Measurements from ENCODE around the gene SETD4. TPM values are rescaled to one million over a fixed set of nuclear protein-coding genes. Genes with fewer than 3 reads are reported as not detected.
A peak's percentile ranks its signal among the peaks of the same experiment; 100 is the strongest.

The SETD4 gene
- total RNA-seq, 1 experiment from 2014 or later: 22.6 TPM

- H3K4me1 Mint-ChIP-seq (ENCODE audit: insufficient read depth, unreplicated experiment): no peaks in the 10 kb centered on the region
- ChIA-PET CTCF (interaction anchor here (0.8 to 1.0 kb wide), 2 partner anchors 10 to 25 kb away, joined by 4 to 7 read pairs; no protein-coding TSS in a partner anchor), POLR2A (interaction anchor here (1.0 to 2.0 kb wide), 2 partner anchors 12 to 27 kb away, joined by 5 to 15 read pairs; partner anchors contain the start of gene SETD4)
- no TSS peak for BruUV-seq (replicated peaks)
- no peaks in the 10 kb centered on the region for H3K9me3 Mint-ChIP-seq (ENCODE audit: unreplicated experiment)
- no peaks in the 10 kb centered on the region for H3K27me3 Mint-ChIP-seq (ENCODE audit: insufficient read depth, unreplicated experiment)
- H3K36me3 Mint-ChIP-seq (ENCODE audit: insufficient read depth, unreplicated experiment): no peaks in the 10 kb centered on the region
- DNase-seq (ENCODE audit: unreplicated experiment): no peak
- no peak for TF ChIP-seq CTCF (IDR thresholded peaks at IDR 0.05; ENCODE audit: unreplicated experiment)
- intact Hi-C loops (cut with micrococcal nuclease): no loop called here
- no peak overlapping the region for H3K27ac Mint-ChIP-seq (ENCODE audit: low read depth, unreplicated experiment)
- no peak overlapping the region for H3K4me3 Mint-ChIP-seq (ENCODE audit: unreplicated experiment)
Measured at GRCh38 chr21:36087362-36088138, 27.2 kb upstream of the SETD4 start.

- ChIA-PET CTCF (interaction anchor here (0.6 to 0.9 kb wide), 3 partner anchors 15 to 52 kb away, joined by 3 to 5 read pairs (median 4); no protein-coding TSS in a partner anchor), POLR2A (interaction anchor here (0.9 to 3.2 kb wide), 5 partner anchors 13 to 32 kb away, joined by 3 to 23 read pairs (median 4); partner anchors contain the start of genes CBR1 and SETD4)
- Mint-ChIP-seq H3K4me1 (ENCODE audit: insufficient read depth, unreplicated experiment) (peaks cover 6% of the 10 kb centered on the region), H3K27ac (ENCODE audit: low read depth, unreplicated experiment) (no peak overlapping the region), H3K27me3 (ENCODE audit: insufficient read depth, unreplicated experiment) (no peaks in the 10 kb centered on the region), H3K9me3 (ENCODE audit: unreplicated experiment) (no peaks in the 10 kb centered on the region), H3K36me3 (ENCODE audit: insufficient read depth, unreplicated experiment) (no peaks in the 10 kb centered on the region), H3K4me3 (ENCODE audit: unreplicated experiment) (no peak overlapping the region)
- no peak for DNase-seq (ENCODE audit: unreplicated experiment)
- no peak for TF ChIP-seq CTCF (IDR thresholded peaks at IDR 0.05; ENCODE audit: unreplicated experiment)
- intact Hi-C loops (cut with micrococcal nuclease): no loop called here
- BruUV-seq (replicated peaks): no TSS peak
Measured at GRCh38 chr21:36082237-36082664, 21.9 kb upstream of the SETD4 start.

GRCh38 chr21:36080386-36080785, 20.1 kb upstream of the SETD4 start:
- no TSS peak for BruUV-seq (replicated peaks)
- Mint-ChIP-seq H3K27me3 (ENCODE audit: insufficient read depth, unreplicated experiment) (no peaks in the 10 kb centered on the region), H3K4me3 (ENCODE audit: unreplicated experiment) (no peak overlapping the region), H3K4me1 (ENCODE audit: insufficient read depth, unreplicated experiment) (peaks cover 6% of the 10 kb centered on the region), H3K27ac (ENCODE audit: low read depth, unreplicated experiment) (no peak overlapping the region), H3K36me3 (ENCODE audit: insufficient read depth, unreplicated experiment) (peaks cover 4% of the 10 kb centered on the region), H3K9me3 (ENCODE audit: unreplicated experiment) (no peaks in the 10 kb centered on the region)
- CTCF ChIA-PET: interaction anchor here (0.7 to 1.2 kb wide), 3 partner anchors 14 to 32 kb away, joined by 3 to 6 read pairs (median 5); no protein-coding TSS in a partner anchor
- POLR2A ChIA-PET: interaction anchor here (1.2 to 3.2 kb wide), 4 partner anchors 10 to 20 kb away, joined by 6 to 23 read pairs (median 14); partner anchors contain the start of genes CBR1 and SETD4
- intact Hi-C loops (cut with micrococcal nuclease): no loop called here
- peak; percentile 65 for DNase-seq (ENCODE audit: unreplicated experiment)
- TF ChIP-seq CTCF (IDR thresholded peaks at IDR 0.05; ENCODE audit: unreplicated experiment): no peak

- Mint-ChIP-seq H3K4me1 (ENCODE audit: insufficient read depth, unreplicated experiment) (peaks cover 6% of the 10 kb centered on the region), H3K27me3 (ENCODE audit: insufficient read depth, unreplicated experiment) (no peaks in the 10 kb centered on the region), H3K4me3 (ENCODE audit: unreplicated experiment) (no peak overlapping the region), H3K36me3 (ENCODE audit: insufficient read depth, unreplicated experiment) (peaks cover 11% of the 10 kb centered on the region), H3K9me3 (ENCODE audit: unreplicated experiment) (no peaks in the 10 kb centered on the region), H3K27ac (ENCODE audit: low read depth, unreplicated experiment) (no peak overlapping the region)
- CTCF ChIA-PET: interaction anchor here (1.0 to 1.2 kb wide), 2 partner anchors 9 to 21 kb away, joined by 3 to 5 read pairs; partner anchors contain the start of gene CBR1
- intact Hi-C loops (cut with micrococcal nuclease): no loop called here
- POLR2A ChIA-PET: interaction anchor here (0.7 to 3.2 kb wide), 5 partner anchors 9 to 20 kb away, joined by 4 to 23 read pairs (median 14); partner anchors contain the start of genes CBR1 and SETD4
- TF ChIP-seq CTCF (IDR thresholded peaks at IDR 0.05; ENCODE audit: unreplicated experiment): no peak
- DNase-seq (ENCODE audit: unreplicated experiment): no peak
- no TSS peak for BruUV-seq (replicated peaks)
Measured at GRCh38 chr21:36079671-36080070, 19.3 kb upstream of the SETD4 start.
